Fibroblast of pulmonary artery (primary cell): ENCODE results near the gene TNFRSF14.

ENCODE experiments used
- DNase-seq: peaks from one replicate; pipeline ENCODE4 v3.0.0-alpha.2; 2010; ENCODE audit warnings: low read depth
- H3K4me3 ChIP-seq: replicated peaks from 2 replicates; pipeline ENCODE4 v1.5.1; 2011; ENCODE audit warnings: low read depth, mild to moderate bottlenecking, control low read depth, low read length, moderate library complexity
- CTCF ChIP-seq: IDR thresholded peaks from 2 replicates; pipeline ENCODE4 v1.5.1; 2011; ENCODE audit warnings: mild to moderate bottlenecking, control low read depth, low read length, inconsistent platforms; ENCODE audit errors: missing control alignments

The TNFRSF14 gene

GRCh38 chr1:2527556-2527860 is 28.7 kb upstream of the TNFRSF14 start:
- H3K4me3 ChIP-seq: no peak overlapping the region
- no peak for TF ChIP-seq CTCF
- DNase-seq: no peak

GRCh38 chr1:2528016-2528415 is 28.2 kb upstream of the TNFRSF14 start:
- no peak overlapping the region for H3K4me3 ChIP-seq
- no peak for TF ChIP-seq CTCF
- no peak for DNase-seq

- no peak for DNase-seq
- no peak for TF ChIP-seq CTCF
- H3K4me3 ChIP-seq: no peak overlapping the region
These were observed 27.6 kb upstream of the TNFRSF14 start for GRCh38 chr1:2528611-2528965.

GRCh38 chr1:2528966-2529783 is 27.0 kb upstream of the TNFRSF14 start:
- no peak for TF ChIP-seq CTCF
- no peak overlapping the region for H3K4me3 ChIP-seq
- DNase-seq: no peak

- TF ChIP-seq CTCF: no peak
- H3K4me3 ChIP-seq: no peak within 1 kb of the TSS
These were observed 26.2 kb upstream of the TNFRSF14 start, which contains the start of gene HES5 for GRCh38 chr1:2529784-2530512. TSS of gene HES5 (minus strand) at chr1:2530263. CDS start at chr1:2530164, 99 bp downstream.

GRCh38 chr1:2530513-2531361 is 25.4 kb upstream of the TNFRSF14 start:
- no peak overlapping the region for H3K4me3 ChIP-seq
- DNase-seq: no peak
- TF ChIP-seq CTCF: no peak

More at GRCh38 chr1:2529784-2530512, 26.2 kb upstream of the TNFRSF14 start, which contains the start of gene HES5:
- no peak for DNase-seq
